Stimulated activated CD4-positive, alpha-beta T cell treated with anti-CD3 and anti-CD28 coated beads, Interleukin-15, amount 100 ng/mL, for 48 hours (primary cell): ENCODE measurements around the gene DDX51.

Source experiments
- DNase-seq, 2 donors: peaks; one replicate each; pipeline ENCODE4 v3.0.0-alpha.2; 2020; ENCODE audit warnings: low read depth in 2 of 2

Gene DDX51

DNA sequence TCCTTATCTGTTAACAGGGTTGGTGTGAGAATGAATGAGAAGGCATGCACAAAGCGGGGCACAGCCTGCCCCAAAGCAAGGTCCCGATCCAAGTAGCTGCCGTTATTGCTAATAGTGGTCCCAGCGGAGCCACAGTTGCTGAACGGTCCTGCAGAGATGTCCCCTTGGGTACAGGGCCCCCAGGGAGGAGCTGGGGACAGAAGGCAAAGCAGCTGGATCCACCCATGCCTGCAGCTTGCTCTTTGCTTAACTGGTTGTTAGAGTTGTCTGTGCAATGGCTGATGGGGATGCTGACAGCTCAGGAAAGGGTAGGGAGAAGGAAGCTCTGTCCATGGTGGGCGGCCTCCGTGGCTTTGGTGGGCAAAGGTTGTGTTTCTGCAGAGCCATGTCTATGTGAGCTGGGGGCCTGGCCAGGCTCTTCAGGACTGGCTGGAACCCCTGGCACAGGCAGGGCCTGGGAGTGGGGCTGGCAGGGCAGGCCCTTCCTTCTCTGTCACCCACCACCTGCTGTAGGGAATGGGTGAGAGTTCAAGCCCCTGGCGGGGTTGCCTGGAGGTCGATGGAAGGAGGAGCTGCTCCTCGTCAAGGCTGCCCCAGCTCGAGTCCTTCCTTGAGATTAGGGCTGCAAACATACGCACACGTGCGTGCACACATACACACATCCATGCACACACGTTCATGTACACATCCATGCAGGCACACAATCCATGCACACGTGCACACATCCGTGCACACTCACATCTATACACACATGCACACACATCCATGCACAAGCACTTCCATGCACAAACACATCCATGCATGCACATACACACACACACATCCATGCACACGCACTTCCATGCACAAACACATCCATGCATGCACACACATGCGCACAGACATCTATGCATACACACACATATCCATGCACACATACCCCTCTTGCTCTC lies 35.6 kb upstream of the DDX51 start:
- no peak for DNase-seq

DNA sequence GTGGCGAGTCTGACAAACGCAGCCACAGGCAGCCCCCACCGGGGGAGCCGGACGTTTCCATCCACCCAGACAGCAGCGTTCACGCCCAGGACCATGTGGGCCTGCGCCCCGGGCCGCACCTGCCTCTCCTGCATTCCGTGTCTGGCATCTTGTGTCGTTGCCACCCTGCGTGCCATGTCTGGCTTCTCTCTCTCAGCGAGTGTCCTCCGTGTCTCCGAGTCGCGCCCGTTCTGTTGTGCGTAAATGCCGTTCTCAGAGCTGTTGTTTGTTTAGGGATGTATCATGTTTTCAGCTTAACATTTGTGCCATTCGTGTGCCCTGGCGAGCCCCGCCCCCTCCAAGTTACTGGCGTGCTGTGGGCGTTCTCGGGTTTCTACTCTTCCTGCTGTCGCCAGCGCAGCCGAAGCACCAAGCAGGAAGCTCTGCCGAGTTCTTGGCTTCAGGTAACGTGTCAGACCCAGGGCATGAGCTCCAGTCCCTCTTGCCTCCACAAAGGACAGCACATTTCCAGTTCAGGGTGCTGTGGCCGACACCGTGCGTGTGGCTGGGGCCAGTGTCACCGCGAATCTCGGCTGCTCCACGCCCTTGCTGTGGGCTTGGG lies 34.8 kb upstream of the DDX51 start:
- peak in 1 of 2 donors; percentile 38 for DNase-seq

DNA sequence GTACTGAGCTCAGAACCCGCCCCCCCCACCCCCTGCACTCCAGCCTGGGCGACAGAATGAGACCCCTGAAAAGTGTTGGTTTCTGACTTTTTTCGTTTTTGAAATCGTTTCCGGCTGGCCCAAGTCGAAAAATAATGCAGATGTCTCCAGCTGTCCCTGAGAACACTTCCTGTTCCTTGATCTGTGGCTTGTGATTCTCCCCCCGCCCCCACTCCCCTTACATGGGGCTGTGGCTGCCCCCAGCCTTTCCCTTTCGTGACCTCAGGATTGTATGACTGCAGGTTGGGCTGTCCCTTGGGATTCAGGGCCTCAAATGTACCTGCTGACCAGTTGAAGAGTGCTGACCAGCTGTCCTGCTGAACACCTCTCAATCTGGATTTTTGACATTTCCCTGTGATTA lies 34.2 kb upstream of the DDX51 start:
- DNase-seq = no peak

DNA sequence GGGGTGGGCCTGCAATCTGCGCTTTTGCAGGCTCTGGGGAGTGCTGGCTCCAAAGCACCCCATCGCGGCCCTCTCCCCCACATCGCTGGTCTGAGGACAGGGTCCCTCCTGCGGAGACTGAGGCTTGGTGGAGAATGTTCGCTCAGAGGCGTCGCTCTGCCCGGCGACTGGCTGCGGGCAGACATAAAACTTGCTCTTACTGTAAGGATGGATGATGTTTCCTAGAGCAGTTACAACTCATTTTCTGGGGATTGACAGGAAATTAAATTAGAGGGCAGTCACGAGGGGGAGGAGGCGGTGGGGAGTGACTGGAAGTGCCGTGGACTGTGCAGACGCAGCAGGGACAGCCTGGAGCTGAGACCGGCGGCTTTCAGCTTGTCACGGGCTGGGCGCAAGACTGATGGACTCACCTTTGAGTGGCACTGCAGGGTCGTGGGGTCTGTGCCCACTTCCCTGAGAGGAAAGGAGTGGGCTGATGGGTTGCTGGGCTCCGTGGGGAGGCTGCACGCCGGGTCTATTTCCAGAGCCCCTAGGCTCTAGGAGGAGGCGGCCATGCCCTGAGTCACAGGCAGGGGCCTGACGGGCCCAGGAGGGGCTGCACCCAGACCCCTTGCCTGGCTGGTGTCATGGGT lies 32.9 kb upstream of the DDX51 start:
- DNase-seq = no peak

DNA sequence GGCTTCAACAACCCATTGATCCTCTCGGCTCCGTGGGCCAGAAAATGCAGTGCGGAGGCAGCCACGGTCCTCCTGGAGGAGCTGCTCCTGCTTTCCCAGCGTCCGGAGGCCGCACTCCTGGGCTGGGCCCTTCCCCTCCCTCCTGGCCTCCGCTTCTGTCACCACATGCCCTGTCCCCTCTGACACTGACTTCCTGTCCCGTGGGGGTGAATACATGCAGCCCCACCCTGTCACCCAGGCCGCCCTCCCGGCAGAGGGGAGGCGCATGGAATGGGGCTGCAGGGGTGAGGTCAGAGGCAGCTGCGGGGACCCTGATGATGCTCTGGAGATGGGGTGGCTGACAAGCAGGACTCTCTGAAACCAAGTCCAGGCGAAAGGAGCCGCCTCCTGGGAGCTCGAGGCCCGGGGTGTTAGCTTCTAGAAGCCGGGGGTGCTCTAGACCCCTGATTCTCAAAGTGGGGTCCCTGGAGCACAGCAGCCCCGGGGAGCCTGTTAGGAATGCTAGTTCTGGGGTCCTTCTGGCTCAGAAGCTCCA lies 32.3 kb upstream of the DDX51 start:
- DNase-seq = no peak

DNA sequence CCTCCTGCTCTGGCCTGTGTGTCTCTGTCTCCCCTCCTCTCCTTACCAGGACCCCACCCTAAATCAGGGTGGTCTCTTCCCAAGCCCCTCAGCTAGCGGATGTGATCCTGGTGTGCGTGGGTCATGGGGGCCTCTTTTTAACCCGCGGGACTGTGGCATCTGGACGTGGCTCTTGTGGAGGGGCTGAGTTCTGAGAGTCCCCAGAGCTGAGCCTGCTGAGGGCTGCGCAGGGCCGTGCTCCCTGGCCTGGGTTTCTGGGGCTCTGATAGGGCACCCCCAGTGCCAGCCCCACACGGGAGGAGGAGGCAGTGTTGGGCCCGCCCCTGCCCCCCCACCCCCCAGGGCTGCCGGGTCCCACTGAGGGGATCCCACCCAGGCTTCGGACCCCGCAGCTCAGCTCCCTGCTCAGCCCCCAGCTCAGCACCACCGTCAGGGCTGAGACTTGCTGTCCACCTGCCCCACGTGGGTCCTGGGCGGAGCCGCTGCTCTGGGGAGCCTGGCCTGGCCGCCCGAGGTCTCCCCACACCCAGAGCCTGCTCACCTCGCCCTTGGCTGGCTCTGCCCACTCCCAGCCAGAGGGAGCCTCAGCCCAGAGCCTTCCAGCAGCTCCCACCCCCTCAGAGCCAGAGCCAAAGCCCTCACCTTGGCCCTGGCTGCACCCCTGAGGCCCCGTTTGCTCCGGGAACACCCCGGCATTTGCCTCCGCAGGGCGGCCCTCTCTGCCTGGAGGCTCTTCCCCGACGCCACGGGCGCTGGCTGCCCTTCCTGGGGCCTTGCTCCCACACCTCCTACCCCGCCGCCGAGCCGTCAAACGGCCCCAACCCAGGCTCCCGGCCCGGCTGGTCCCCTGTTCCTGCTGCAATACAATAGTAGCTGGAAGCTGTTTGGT lies 31.6 kb upstream of the DDX51 start:
- DNase-seq = no peak

DNA sequence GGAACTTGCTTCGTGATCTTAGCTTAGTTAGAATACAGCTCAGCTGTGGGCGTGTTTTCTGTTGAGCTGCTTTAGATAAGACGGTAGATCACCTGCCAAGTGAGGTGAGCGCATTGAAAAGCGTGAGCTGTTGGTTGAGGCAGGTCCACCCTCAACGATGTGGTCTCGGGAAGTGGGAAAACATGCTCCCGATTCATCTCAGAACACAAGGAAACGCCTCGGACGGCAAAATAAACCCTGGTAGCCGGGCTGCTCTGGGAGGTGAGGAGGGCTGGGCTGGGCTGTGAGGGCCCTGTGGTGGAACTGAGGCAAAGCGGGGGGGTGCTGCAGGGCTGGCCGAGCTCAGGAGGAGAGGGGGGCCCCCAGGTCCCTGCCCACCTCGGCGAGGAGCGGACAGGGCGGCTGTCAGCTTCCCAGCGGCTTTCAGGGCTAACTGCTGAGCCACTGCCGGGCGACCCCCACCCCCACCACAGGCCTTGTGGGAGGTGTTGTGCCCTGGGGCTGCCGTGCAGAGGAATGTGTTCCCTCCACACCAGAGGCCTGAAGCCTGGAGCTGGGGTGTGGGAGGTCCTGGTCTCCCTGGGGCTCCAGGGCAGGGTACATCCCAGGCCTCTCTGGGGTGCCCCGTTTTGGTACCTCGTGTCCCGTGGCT lies 30.8 kb upstream of the DDX51 start:
- DNase-seq = no peak

DNA sequence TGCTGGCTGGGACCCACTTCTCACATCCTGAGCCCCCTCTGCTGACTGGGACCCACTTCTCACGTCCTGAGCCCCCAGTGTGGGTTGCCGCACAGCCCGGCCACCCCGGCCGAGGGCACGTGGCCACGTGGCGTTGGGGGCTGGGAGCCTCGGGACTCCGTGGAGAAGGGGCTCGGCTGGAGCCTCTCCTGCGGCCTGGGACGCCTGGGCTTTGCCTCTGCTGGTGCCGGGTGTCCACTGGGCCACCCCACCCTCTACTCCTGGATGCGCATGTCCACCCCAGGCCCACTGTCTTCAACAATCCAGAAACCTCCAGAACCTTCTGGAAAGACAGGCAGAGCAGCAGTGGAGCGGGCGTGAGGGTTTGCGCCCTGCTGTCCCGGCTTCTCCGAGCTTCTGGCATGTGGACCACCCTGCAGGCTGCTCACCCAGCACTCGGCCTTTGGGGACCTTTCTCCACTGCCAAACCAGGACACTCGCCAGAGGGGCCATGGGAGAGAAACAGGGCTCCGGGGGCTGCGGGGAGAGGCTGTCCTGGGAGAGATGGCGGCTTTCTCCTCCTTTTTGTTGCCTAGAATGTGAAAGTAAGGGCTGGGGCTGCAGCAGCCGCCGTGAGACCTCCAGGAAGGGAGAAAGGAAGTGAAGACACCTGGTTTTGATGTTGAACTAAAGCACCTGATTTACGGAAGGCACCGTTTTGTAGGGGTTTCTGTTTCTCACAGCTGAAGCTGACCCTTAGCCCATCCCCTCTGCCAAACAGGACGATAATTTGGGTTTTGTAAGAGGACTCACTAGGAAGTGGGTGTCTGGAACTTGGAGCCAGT lies 30.1 kb upstream of the DDX51 start:
- DNase-seq = no peak

DNA sequence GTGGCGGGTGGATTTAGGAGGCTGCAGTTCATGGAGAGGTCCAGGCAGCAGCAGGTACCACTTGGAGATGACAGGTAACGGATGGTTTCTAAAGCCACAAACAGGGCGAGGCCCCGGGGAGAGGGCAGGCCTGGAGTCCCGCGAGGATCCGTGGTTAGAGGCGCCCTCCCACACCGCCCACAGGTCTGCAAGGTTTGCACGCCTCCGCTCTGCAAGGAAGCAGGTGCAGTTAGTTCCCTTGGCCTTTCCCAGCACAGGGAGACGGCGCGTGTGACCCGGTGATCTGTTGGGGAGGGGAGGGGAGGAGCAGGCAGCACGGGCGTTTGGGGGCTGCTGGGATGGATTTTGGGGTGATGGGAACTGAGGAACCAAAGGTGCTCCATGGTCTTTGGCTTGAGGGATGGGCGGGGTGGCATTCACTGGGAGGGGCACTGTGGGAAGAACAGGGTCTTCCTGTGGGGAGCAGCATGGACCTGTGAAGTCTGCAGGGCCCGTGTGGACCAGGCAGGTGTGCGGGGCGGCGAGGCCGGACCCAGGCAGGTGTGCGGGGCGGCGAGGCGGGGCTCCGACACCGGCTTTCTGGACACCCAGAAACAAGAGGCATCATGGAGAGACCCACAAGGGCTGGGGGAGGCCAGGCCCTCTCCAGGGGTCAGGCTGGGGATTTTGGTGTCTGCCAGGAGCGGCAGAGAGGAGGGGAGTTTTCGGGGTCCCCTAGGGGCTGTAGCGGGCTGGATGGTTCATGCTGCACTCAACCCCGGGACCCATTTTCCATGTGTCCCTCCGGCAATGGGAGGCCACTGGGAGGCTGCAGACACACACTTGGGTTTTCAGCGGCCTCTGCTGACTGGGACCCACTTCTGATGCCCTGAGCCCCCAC lies 29.3 kb upstream of the DDX51 start:
- DNase-seq = no peak

DNA sequence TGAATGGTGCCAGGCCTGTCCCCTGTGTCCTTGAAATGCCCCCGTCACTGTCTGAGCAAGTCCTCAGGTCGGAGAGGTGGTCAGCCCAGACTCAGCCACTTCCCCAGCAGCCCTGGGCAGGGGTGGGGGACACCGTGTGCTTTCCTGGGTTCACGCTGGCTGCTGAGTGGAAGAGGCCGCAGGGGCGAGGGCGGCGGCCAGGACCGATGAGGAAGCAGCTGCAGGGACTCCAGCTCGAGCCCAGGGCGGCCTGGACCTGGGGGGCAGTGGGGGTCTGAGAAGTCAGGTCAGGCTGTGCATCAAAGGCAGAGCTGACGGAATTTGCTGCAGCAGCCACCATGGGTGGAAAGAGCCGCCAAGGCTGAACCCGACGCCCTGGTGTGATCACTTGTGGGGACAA lies 28.5 kb upstream of the DDX51 start:
- no peak for DNase-seq

DNA sequence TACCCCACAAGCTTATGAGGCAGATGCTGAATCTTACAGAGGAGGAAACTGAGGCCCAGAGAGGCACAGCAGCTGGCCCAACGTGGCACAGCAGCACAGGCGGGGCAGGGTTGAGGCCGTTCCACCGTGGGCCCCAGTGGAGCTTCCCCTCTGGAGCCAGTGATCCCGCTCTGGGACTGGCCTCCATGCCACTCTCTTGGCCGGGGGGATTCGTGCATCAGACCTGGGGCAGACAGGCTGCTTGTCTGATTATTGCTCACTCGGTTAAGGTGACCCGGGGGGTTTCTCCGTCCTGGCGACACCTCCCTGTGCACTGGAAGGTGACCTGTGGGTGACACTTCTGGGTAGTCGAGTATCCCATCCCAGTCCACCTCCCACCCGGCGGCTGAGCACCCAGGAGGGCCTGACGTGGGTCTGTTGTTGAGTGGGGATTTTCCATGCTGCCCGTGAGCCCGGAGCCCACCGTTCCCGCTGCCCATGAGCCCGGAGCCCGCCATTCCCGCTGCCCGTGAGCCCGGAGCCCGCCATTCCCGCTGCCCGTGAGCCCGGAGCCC lies 27.9 kb upstream of the DDX51 start:
- DNase-seq = no peak

DNA sequence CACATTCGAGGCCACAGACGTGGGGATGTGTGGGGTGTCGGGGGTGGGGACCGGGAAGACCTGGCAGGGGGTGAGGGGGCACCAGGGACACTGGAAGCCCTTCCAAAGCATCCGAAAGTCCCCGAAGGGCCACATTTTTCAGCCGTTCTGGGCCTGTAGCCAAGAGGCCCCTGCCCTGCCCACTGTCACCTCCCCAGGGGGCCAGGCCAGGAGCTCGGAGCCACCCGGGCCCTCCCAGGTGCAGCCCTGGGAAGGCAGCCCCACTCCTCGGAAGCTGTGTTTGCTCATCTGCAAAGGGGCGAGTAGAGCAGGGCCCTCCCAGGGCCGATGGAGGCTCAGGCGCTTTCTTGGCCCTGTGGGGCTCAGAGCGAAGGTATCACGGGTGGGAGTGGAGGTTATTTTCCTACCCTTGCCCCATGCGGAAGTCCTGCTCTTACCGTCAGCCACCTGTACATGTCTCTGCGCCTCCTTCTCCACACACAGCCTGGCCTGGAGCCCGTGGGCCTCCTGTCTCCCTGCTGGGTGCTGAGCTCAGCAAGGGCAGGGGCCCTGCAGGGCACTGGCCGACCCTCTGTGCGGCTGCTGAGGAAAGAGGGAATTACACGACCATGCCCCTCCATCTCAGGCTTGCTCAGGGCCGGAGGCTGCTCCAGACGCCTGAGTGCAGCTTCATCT lies 27.3 kb upstream of the DDX51 start:
- no peak for DNase-seq

DNA sequence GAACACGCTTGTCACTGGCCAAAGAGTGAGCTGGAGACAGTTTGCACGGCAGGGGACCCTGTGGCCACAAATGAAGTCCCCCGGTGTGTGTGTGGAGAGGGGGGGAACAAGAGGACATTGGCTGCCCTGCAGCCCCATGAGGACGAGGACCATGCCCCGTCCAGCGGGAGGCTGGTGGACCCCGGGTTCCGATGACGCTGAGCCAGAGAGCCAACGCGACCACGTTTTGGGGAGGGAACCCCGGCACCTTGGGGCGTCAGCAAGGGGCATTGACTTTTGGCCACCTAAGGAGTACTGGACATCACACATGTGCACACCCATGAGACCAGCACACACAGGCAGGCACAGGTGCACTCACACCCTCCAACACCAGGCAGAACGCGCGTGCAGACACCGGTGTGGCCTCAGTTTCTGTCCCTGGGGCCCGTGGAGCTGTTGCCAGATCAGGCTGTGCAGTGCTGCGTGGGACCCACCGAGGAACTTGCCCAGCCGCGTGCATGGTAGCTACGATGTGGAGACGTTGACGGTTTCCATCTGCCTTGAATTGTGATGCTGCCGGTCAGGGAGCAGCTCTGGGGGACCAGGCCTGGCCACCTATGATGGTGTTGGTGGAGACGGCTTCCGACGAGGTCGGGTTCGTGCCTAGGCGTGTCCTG lies 26.6 kb upstream of the DDX51 start:
- DNase-seq = no peak

DNA sequence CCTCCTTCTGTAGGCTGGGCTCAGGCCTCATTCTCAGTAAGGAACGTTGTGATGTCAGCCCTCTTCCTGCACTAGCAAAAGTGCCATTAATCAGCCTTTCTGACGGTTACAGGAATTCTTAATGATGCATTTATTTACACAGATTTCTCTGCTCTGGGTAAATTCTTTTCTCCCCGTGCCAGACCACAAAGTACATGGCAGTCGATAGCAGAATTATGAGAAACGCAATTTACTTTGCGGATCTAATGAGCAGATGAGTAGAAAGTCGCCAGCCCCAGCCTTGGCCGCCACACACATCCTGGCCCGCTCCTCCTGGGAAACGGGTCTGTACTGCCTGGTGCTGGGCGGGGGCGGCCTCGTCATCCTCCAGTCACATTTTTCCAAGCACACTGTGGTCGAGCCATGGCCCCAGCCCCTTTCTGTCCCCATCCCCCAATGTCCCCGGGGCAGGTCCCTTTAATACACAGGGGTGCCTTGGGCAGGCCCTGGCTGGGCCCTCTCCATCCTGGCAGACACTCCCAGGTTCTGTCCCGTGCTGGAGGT lies 26.0 kb upstream of the DDX51 start:
- DNase-seq = no peak

DNA sequence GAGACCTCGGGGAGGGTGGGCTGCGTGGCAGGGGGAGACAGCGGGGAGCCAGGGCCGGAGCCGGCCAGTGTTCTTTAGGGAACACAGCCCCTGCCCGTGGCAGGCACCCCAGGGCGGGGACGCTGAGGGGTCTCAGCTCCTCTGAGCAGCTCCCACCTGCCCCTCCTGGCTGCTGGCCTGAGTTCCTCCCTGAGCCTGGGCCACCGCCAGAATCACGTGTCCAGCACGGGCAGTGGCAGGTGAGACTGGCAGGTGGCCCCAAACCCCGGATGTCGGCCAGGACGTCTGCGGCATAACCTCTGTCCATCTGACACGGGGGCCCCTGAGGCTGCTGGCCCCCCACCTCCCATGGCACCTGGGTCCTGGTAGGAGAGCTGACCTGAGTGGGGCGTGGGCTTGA lies 25.3 kb upstream of the DDX51 start:
- no peak for DNase-seq

DNA sequence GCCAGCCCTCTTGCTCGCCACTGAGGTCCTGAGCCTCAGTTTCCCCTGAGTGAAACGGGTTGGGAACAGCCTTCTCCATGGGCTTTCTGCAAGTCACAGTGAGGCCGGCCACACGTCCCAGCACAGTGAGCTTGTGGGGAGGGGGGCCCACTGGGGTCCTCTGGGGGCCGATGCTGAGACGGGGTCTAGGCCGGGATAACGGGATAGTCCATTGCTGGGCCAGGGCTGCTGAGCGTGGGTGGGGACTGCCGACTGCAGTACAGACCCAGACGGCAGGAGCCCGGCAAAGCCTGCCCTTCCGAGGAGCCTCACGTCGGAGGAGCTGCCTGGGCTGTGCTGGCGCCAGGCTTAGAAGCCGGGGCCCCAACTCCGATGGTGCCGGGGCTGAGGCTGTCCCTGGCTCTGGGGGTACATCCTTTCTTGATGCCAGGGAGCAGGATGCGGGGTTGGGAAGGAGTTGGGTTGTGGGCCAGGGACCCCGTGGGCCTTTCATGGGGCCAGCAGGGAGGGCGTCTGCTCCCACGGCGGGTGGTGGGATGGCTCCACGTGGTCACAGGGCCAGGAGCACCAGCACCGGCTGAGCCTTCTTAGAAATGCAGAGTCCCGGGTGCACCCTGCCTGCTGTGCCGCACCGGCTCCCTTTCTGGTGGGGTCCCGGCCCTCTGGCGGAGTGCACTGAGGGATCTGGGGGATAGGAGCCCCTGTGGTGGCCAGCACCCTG lies 24.4 kb upstream of the DDX51 start:
- no peak for DNase-seq
